IMR-90 (cell line): ENCODE results near the gene ESR1. TPM values are rescaled to one million over a fixed set of nuclear protein-coding genes. Genes with fewer than 3 reads are reported as not detected.

Source experiments
- ATAC-seq: fragments of 200-7000 bp; cut with Tn5 transposase; 2 replicates; pipeline ENCODE4 v1.9.1; 2020; ENCODE audit warnings: low read depth, mild to moderate bottlenecking, moderate library complexity
- BruUV-seq: library from RNA; stranded (reverse); fragments of 400-500 nt; replicated peaks from 2 replicates; lab custom pipeline; 2021; lab: Mats Ljungman, UMichigan
- CTCF ChIA-PET: fragments of 300-600 bp; formaldehyde crosslinking; extraction: SDS; loops from one replicate; lab custom pipeline; 2021; ENCODE audit warnings: antibody characterized with exemption; lab: Yijun Ruan, JAX
- POLR2A ChIA-PET: fragments of 300-600 bp; sonication (Branson Sonifier 250); formaldehyde crosslinking; loops from one replicate; lab custom pipeline; 2022; ENCODE audit warnings: antibody characterized with exemption; ENCODE audit not compliant: unreplicated experiment; lab: Charles Lee
- DNase-seq: peaks from one replicate; pipeline ENCODE4 v3.0.0; 2013
- H2AFZ ChIP-seq: replicated peaks from 2 replicates; pipeline ENCODE3; 2013; ENCODE audit warnings: low read length, mild to moderate bottlenecking; ENCODE audit not compliant: poor library complexity
- H2AK5ac ChIP-seq: 2 replicates; pipeline ENCODE4 v1.6.1; 2013; ENCODE audit warnings: low read depth, low read length, inconsistent platforms
- H2AK9ac ChIP-seq: replicated peaks from 2 replicates; pipeline ENCODE3; 2013; ENCODE audit warnings: mild to moderate bottlenecking, low read depth, low read length, moderate library complexity; ENCODE audit not compliant: poor library complexity
- H2BK120ac ChIP-seq: 2 replicates; pipeline ENCODE4 v1.6.1; 2013; ENCODE audit warnings: low read depth, low read length, inconsistent platforms
- H2BK15ac ChIP-seq: 3 replicates; pipeline ENCODE4 v1.6.1; 2013; ENCODE audit warnings: low read depth, low read length, inconsistent platforms
- H2BK20ac ChIP-seq: 2 replicates; pipeline ENCODE4 v1.6.1; 2013; ENCODE audit warnings: low read depth, mild to moderate bottlenecking, inconsistent platforms, low read length, moderate library complexity
- H2BK5ac ChIP-seq: 2 replicates; pipeline ENCODE4 v1.6.1; 2013; ENCODE audit warnings: mild to moderate bottlenecking, low read depth, low read length, inconsistent platforms; ENCODE audit not compliant: poor library complexity, severe bottlenecking
- H3K14ac ChIP-seq: replicated peaks from 2 replicates; pipeline ENCODE4 v1.6.1; 2013; ENCODE audit warnings: low read depth, low read length, inconsistent platforms
- H3K18ac ChIP-seq: 2 replicates; pipeline ENCODE4 v1.6.1; 2013; ENCODE audit warnings: low read depth, low read length, control low read depth
- H3K23ac ChIP-seq: 2 replicates; pipeline ENCODE4 v1.6.1; 2013; ENCODE audit warnings: low read depth, low read length, inconsistent platforms
- H3K27ac ChIP-seq: 2 replicates; pipeline ENCODE4 v1.5.1; 2013; ENCODE audit warnings: mild to moderate bottlenecking, control low read depth, low read length; ENCODE audit not compliant: insufficient read depth
- H3K27me3 ChIP-seq: 2 replicates; pipeline ENCODE4 v1.6.1; 2013; ENCODE audit warnings: low read length; ENCODE audit not compliant: control insufficient read depth, insufficient read depth
- H3K36me3 ChIP-seq: 2 replicates; pipeline ENCODE4 v1.6.1; 2013; ENCODE audit warnings: low read length, mixed read lengths; ENCODE audit not compliant: control insufficient read depth, insufficient read depth
- H3K4ac ChIP-seq: 2 replicates; pipeline ENCODE4 v1.6.1; 2013; ENCODE audit warnings: low read depth, low read length, inconsistent platforms
- H3K4me1 ChIP-seq: 2 replicates; pipeline ENCODE4 v1.6.1; 2013; ENCODE audit warnings: low read length, mixed read lengths; ENCODE audit not compliant: control insufficient read depth, insufficient read depth
- H3K4me2 ChIP-seq: 2 replicates; pipeline ENCODE4 v1.6.1; 2013; ENCODE audit warnings: low read depth, mild to moderate bottlenecking, control low read depth, low read length, moderate library complexity
- H3K4me3 ChIP-seq: 2 replicates; pipeline ENCODE4 v1.5.1; 2013; ENCODE audit warnings: low read depth, mild to moderate bottlenecking, control low read depth, low read length, moderate library complexity; ENCODE audit not compliant: insufficient read depth
- H3K56ac ChIP-seq: 2 replicates; pipeline ENCODE4 v1.6.1; 2013; ENCODE audit warnings: low read length, inconsistent platforms; ENCODE audit not compliant: insufficient read depth; ENCODE audit errors: extremely low read depth
- H3K79me1 ChIP-seq, 2 experiments: 2 replicates each; pipeline ENCODE4 v1.6.1; 2013; ENCODE audit warnings: low read length in 2 of 2, inconsistent platforms in 1 of 2, low read depth in 1 of 2
- H3K9ac ChIP-seq: 2 replicates; pipeline ENCODE4 v1.6.1; 2013; ENCODE audit warnings: low read depth, low read length, control low read depth
- H3K9me1 ChIP-seq: 2 replicates; pipeline ENCODE4 v1.6.1; 2013; ENCODE audit warnings: low read length, inconsistent platforms; ENCODE audit not compliant: insufficient read depth
- H3K9me3 ChIP-seq: 2 replicates; pipeline ENCODE4 v1.6.1; 2013; ENCODE audit warnings: low read length; ENCODE audit not compliant: control insufficient read depth, insufficient read depth
- H4K20me1 ChIP-seq: 2 replicates; pipeline ENCODE4 v1.6.1; 2013; ENCODE audit warnings: low read length, inconsistent platforms; ENCODE audit not compliant: insufficient read depth
- H4K5ac ChIP-seq: 2 replicates; pipeline ENCODE4 v1.6.1; 2013; ENCODE audit warnings: mild to moderate bottlenecking, low read depth, low read length, control low read depth
- H4K8ac ChIP-seq, 2 experiments: 2 replicates each; pipeline ENCODE4 v1.6.1; 2013; ENCODE audit warnings: low read depth in 2 of 2, low read length in 2 of 2, control low read depth in 1 of 2, inconsistent platforms in 1 of 2
- H4K91ac ChIP-seq: 2 replicates; pipeline ENCODE4 v1.6.1; 2013; ENCODE audit warnings: low read depth, low read length, inconsistent platforms; ENCODE audit not compliant: insufficient read depth
- BHLHE40 ChIP-seq: fragments of 150-350 bp; IDR thresholded peaks from 2 replicates; pipeline ENCODE4 v1.6.1; 2016; ENCODE audit warnings: mild to moderate bottlenecking, low read depth, low read length
- CHD1 ChIP-seq: IDR thresholded peaks from 2 replicates; pipeline ENCODE4 v1.6.1; 2012; ENCODE audit warnings: low read depth, low read length, improper control_type of control experiment
- CTCF ChIP-seq: conservative IDR thresholded peaks from 2 replicates; pipeline ENCODE4 v1.5.1; 2012; ENCODE audit warnings: mild to moderate bottlenecking, low read depth, low read length, improper control_type of control experiment
- ELK1 ChIP-seq: fragments of 150-350 bp; IDR thresholded peaks from 2 replicates; pipeline ENCODE4 v1.6.1; 2016; ENCODE audit warnings: low read depth, mild to moderate bottlenecking, low read length, moderate library complexity, borderline replicate concordance
- MAFK ChIP-seq: IDR thresholded peaks from 2 replicates; pipeline ENCODE4 v1.6.1; 2012; ENCODE audit warnings: low read depth, low read length, improper control_type of control experiment
- MXI1 ChIP-seq: IDR thresholded peaks from 2 replicates; pipeline ENCODE4 v1.6.1; 2012; ENCODE audit warnings: low read depth, mild to moderate bottlenecking, low read length, moderate library complexity, borderline replicate concordance
- NFE2L2 ChIP-seq: fragments of 150-350 bp; IDR thresholded peaks from 2 replicates; pipeline ENCODE4 v1.6.1; 2016; ENCODE audit warnings: low read depth, mild to moderate bottlenecking, low read length
- POLR2A ChIP-seq: IDR thresholded peaks from 2 replicates; pipeline ENCODE4 v1.6.1; 2012; ENCODE audit warnings: mild to moderate bottlenecking, low read depth, low read length
- RAD21 ChIP-seq: IDR thresholded peaks from 2 replicates; pipeline ENCODE4 v1.6.1; 2012; ENCODE audit warnings: low read length, improper control_type of control experiment
- RCOR1 ChIP-seq: IDR thresholded peaks from 2 replicates; pipeline ENCODE4 v1.6.1; 2012; ENCODE audit warnings: mild to moderate bottlenecking, low read length, improper control_type of control experiment; ENCODE audit not compliant: insufficient replicate concordance
- SMC3 ChIP-seq: fragments of 150-350 bp; IDR thresholded peaks from 2 replicates; pipeline ENCODE4 v1.6.1; 2016; ENCODE audit warnings: low read depth, mild to moderate bottlenecking, antibody characterized with exemption, low read length, moderate library complexity
- USF2 ChIP-seq: fragments of 150-350 bp; IDR thresholded peaks from 2 replicates; pipeline ENCODE4 v1.6.1; 2017; ENCODE audit warnings: mild to moderate bottlenecking, antibody characterized with exemption, low read length, low read depth
- WGBS, 2 experiments: methylation state at CpG; one replicate each; pipeline versions ENCODE4 v1.1.5 to v1.1.7; 2013; ENCODE audit warnings: missing lambda C conversion rate in 2 of 2; ENCODE audit not compliant: insufficient read length in 1 of 2; ENCODE audit errors: extremely low coverage in 2 of 2; 5-methylcytosine and 5-hydroxymethylcytosine counted together
- dilution Hi-C: fragments of 300-500 bp; cut with HindIII; formaldehyde crosslinking; loops from one replicate; pipeline ENCODE4 v1.14.3; 2018; ENCODE audit warnings: low sequenced_read_pairs; ENCODE audit not compliant: unreplicated experiment
- in situ Hi-C: fragments of 300-500 bp; cut with MboI; formaldehyde crosslinking; loops from 3 replicates; pipeline ENCODE4 v1.14.3; 2019; ENCODE audit warnings: low sequenced_read_pairs, inconsistent platforms, mixed read lengths
- intact Hi-C: fragments of 100-400 bp; cut with micrococcal nuclease; formaldehyde crosslinking; loops from 2 replicates; pipeline ENCODE4 v1.10.0; 2022
- polyA plus RNA-seq, 3 experiments: library from polyadenylated mRNA; depleted of rRNA; stranded (reverse); fragments of >200 nt; gene quantifications; 2 replicates each; pipeline ENCODE4 v1.2.3, GENCODE V29; 2012; ENCODE audit warnings: low replicate concordance in 1 of 3
- total RNA-seq: library from RNA; depleted of rRNA; stranded (reverse); fragments of >200 nt; gene quantifications from 2 replicates; pipeline ENCODE4 v1.2.3, GENCODE V29; 2012

Gene ESR1
- total and polyA plus RNA-seq, 2 of the 4 experiments (the other 2 are of a cell fraction), result not detected

GRCh38 chr6:152094276-152094675 is 286.8 kb downstream of the ESR1 start:
- CTCF ChIA-PET, result no interaction called here
- Histone ChIP-seq H3K56ac (no peak overlapping the region), H3K18ac (peak overlapping the region; percentile 86), H3K4me1 (peaks cover 24% of the 10 kb centered on the region), H2AK9ac (peak overlapping the region; percentile 0), H3K4me3 (no peak overlapping the region), H4K20me1 (no peaks in the 10 kb centered on the region), H2BK5ac (peak overlapping the region; percentile 91), H4K8ac (peak overlapping the region in 1 of 2 experiments; percentile 55; a peak in 1 of 4 replicates), H3K23ac (no peak overlapping the region), H3K9me1 (peaks cover 23% of the 10 kb centered on the region), H3K9me3 (peaks cover 3% of the 10 kb centered on the region), H4K91ac (peak overlapping the region; percentile 29), H3K27ac (peak overlapping the region; percentile 87; the same call in 1 of the 2 replicates), H4K5ac (peak overlapping the region; percentile 53), H3K27me3 (no peaks in the 10 kb centered on the region), H3K14ac (peak overlapping the region; percentile 59), H3K4me2 (no peak overlapping the region), H2BK20ac (peak overlapping the region; percentile 83), H2AK5ac (peak overlapping the region; percentile 82), H2BK120ac (peak overlapping the region; percentile 84), H3K79me1 (no peaks in the 10 kb centered on the region), H3K9ac (no peak overlapping the region), H3K36me3 (no peaks in the 10 kb centered on the region), H3K4ac (peak overlapping the region; percentile 62), H2AFZ (no peak overlapping the region), H2BK15ac (peak overlapping the region; percentile 60; the same call in 2 of the 3 replicates)
- DNase-seq (no peak), ATAC-seq (no peak)
- no TSS peak for BruUV-seq
- intact Hi-C loops, result no loop called here
- WGBS, 2 experiments, result 93% methylated on average over 3 of the region's 4 CpGs; no CpG with 5 or more reads in 1 of the 2 experiments
- TF ChIP-seq NFE2L2 (no peak), MXI1 (no peak), MAFK (no peak), ELK1 (no peak), POLR2A (no peak), RAD21 (no peak), CTCF (no peak), RCOR1 (no peak), USF2 (no peak), BHLHE40 (no peak), SMC3 (no peak), CHD1 (no peak)
- in situ Hi-C loops, result no loop called here
- POLR2A ChIA-PET, result no interaction called here
- dilution Hi-C loops, result no loop called here
